ENCODE measurements around the gene UNKL.

GRCh38 chr16:1351215-1351581 lies 63.3 kb downstream of the UNKL start:
- TF ChIP-seq TCF12 (IDR thresholded peaks at IDR 0.05; ENCODE audit: low read depth) (no peak), EP300 (IDR thresholded peaks at IDR 0.05; ENCODE audit: borderline replicate concordance) (no peak), REST (IDR thresholded peaks at IDR 0.05; ENCODE audit: low read depth) (no peak), MAX (IDR thresholded peaks at IDR 0.05) (peak; percentile 38; the same call in 1 of the 2 replicates), TEAD4 (IDR thresholded peaks at IDR 0.05) (no peak), ZBTB7A (IDR thresholded peaks at IDR 0.05; ENCODE audit: low read depth) (no peak), USF1 (IDR thresholded peaks at IDR 0.05) (no peak), NFIC (IDR thresholded peaks at IDR 0.05) (no peak), FOXM1 (IDR thresholded peaks at IDR 0.05; ENCODE audit: borderline replicate concordance, low read depth) (no peak), TAF1 (IDR thresholded peaks at IDR 0.05; ENCODE audit: low read depth) (no peak), CEBPB (IDR thresholded peaks at IDR 0.05) (no peak)

All from Ishikawa (cell line).